Ovary (tissue), 9 donors: ENCODE data around the gene ST6GAL1. TPM values are rescaled to one million over a fixed set of nuclear protein-coding genes. Genes with fewer than 3 reads are reported as not detected.

Source experiments
- DNase-seq, 5 donors: peaks; one replicate each; pipeline ENCODE4 v3.0.0-alpha.2; 2019 to 2020
- H3K27ac ChIP-seq, 2 donors: fragments of 200-600 bp; one replicate each; pipeline versions ENCODE4 v1.5.1 to v1.8.0; 2019 to 2022
- H3K27me3 ChIP-seq: fragments of 200-600 bp; one replicate; pipeline ENCODE4 v1.8.0; 2022
- H3K36me3 ChIP-seq: fragments of 200-600 bp; sonication (generic); one replicate; pipeline ENCODE4 v1.5.1; 2019
- H3K4me1 ChIP-seq: one replicate; pipeline ENCODE4 v1.8.1; 2013; ENCODE audit warnings: mild to moderate bottlenecking, moderate library complexity; ENCODE audit not compliant: insufficient read depth
- H3K4me3 ChIP-seq: fragments of 200-600 bp; sonication (generic); one replicate; pipeline ENCODE4 v1.5.1; 2017
- H3K9me3 ChIP-seq, 2 donors: fragments of 200-600 bp in 1 of 2; sonication (generic) in 1 of 2; one replicate each; pipeline versions ENCODE4 v1.5.1 to v1.8.1; 2013 to 2019; ENCODE audit warnings: mild to moderate bottlenecking in 1 of 2, moderate library complexity in 1 of 2
- EP300 ChIP-seq: sonication (generic); formaldehyde crosslinking; IDR thresholded peaks from one replicate; pipeline ENCODE4 v1.6.1; 2017; ENCODE audit warnings: antibody characterized with exemption
- POLR2A ChIP-seq: fragments of 450-650 bp; IDR thresholded peaks from one replicate; pipeline ENCODE4 v1.6.1; 2017; ENCODE audit warnings: antibody characterized with exemption, mild to moderate bottlenecking, moderate library complexity
- WGBS, 3 donors: extraction: QIAGEN DNeasy Blood & Tissue Kit in 1 of 3; methylation state at CpG; one replicate each; pipeline versions ENCODE4 v1.1.5 to v1.1.7; 2013 to 2017; 5-methylcytosine and 5-hydroxymethylcytosine counted together
- intact Hi-C, 4 donors: fragments of 100-400 bp; cut with DNase I; formaldehyde crosslinking; loops; one replicate each; pipeline versions ENCODE4 v1.11.0 to v1.15.1; 2022 to 2023
- polyA plus RNA-seq, 2 donors: library from polyadenylated mRNA; stranded (reverse); fragments of 200-250 nt in 1 of 2; fragments of 350-450 nt in 1 of 2; fragmentation: Illumina TruSeq in 1 of 2; extraction: RNeasy Lipid Tissue Mini Kit (QIAGEN cat#74804) in 1 of 2; gene quantifications; one replicate each; pipeline ENCODE4 v1.2.3, GENCODE V29; 2013 to 2014
- total RNA-seq, 7 donors: library from RNA; depleted of rRNA in 2 of 7; stranded (reverse); fragments of >200 nt in 2 of 7; fragmentation: NEBNext Ultra II Directional in 3 of 7; extraction: Animal tissue kit (Norgen Biotek cat#: 25700) in 3 of 7; gene quantifications; one replicate each; pipeline versions ENCODE4 v1.1.0 to v1.2.4, GENCODE V29; 2016 to 2023
- TF ChIP-seq, protein P1 (sequence below), 3 donors: fragments of 450-650 bp in 2 of 3; fragments of 200-600 bp in 1 of 3; IDR thresholded peaks; one replicate each; pipeline versions ENCODE4 v1.5.1 to v1.8.0; 2016 to 2022; ENCODE audit warnings: antibody characterized with exemption in 3 of 3, mild to moderate bottlenecking in 1 of 3
- donor health status: DM: no; HTN: no; CAD: no; lungs with moderate emphysema.
- donor health status: DM: no; HTN: no; CAD: no.
- donor health status: Bipolar disorder and iron deficiency.
- donor health status: DM: yes; HTN: yes; CAD: no.
- donor health status: DM: no; HTN: no; CAD: no.
- donor health status: DM: yes; HTN: yes; CAD: no.

ST6GAL1 gene
- total and polyA plus RNA-seq, 9 donors: 10.6 to 55.2 (median 28.1) TPM

DNA sequence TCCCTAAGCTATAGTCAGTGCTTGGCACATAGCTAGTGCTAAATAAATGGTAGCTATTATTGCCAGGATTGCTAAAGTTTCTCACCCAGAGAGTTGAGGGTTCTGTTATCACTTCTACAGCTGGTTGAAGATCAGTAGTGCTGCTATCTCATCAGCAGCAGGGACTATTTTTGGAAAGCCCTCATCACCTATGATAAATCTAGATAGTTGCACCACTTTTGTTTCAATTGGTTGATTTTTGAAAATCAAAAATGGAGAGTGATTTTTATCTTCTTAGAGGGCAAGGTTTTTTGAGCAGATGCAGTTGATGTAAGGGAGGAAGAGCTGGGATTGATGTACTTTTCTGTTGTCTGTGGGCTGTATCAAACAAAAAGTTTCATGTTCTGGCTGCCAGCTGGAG lies 101.6 kb downstream of the ST6GAL1 start:
- intact Hi-C loops: no loop called here
- Histone ChIP-seq H3K4me3 (no peak overlapping the region), H3K27me3 (no peaks in the 10 kb centered on the region), H3K4me1 (no peaks in the 10 kb centered on the region), H3K27ac (no peak overlapping the region), H3K9me3 (no peaks in the 10 kb centered on the region), H3K36me3 (no peaks in the 10 kb centered on the region)
- TF ChIP-seq POLR2A: no peak
- no peak for TF ChIP-seq EP300
- TF ChIP-seq, protein P1, sequence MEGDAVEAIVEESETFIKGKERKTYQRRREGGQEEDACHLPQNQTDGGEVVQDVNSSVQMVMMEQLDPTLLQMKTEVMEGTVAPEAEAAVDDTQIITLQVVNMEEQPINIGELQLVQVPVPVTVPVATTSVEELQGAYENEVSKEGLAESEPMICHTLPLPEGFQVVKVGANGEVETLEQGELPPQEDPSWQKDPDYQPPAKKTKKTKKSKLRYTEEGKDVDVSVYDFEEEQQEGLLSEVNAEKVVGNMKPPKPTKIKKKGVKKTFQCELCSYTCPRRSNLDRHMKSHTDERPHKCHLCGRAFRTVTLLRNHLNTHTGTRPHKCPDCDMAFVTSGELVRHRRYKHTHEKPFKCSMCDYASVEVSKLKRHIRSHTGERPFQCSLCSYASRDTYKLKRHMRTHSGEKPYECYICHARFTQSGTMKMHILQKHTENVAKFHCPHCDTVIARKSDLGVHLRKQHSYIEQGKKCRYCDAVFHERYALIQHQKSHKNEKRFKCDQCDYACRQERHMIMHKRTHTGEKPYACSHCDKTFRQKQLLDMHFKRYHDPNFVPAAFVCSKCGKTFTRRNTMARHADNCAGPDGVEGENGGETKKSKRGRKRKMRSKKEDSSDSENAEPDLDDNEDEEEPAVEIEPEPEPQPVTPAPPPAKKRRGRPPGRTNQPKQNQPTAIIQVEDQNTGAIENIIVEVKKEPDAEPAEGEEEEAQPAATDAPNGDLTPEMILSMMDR (IDR thresholded peaks at IDR 0.05): no peak
- no peak for DNase-seq

GRCh38 chr3:187036394-187036793 lies 106.1 kb downstream of the ST6GAL1 start:
- whole genome bisulfite sequencing, 3 donors: 76 to 88% (median 77%) methylated on average over 1 of the region's 1 CpG
- no peak for DNase-seq
- Histone ChIP-seq H3K4me3 (no peak overlapping the region), H3K27ac (no peak overlapping the region), H3K9me3 (no peaks in the 10 kb centered on the region), H3K27me3 (no peaks in the 10 kb centered on the region), H3K4me1 (no peaks in the 10 kb centered on the region), H3K36me3 (no peaks in the 10 kb centered on the region)
- TF ChIP-seq, protein P1 (IDR thresholded peaks at IDR 0.05): no peak
- TF ChIP-seq POLR2A (no peak), EP300 (no peak)
- intact Hi-C loops: no loop called here

DNA sequence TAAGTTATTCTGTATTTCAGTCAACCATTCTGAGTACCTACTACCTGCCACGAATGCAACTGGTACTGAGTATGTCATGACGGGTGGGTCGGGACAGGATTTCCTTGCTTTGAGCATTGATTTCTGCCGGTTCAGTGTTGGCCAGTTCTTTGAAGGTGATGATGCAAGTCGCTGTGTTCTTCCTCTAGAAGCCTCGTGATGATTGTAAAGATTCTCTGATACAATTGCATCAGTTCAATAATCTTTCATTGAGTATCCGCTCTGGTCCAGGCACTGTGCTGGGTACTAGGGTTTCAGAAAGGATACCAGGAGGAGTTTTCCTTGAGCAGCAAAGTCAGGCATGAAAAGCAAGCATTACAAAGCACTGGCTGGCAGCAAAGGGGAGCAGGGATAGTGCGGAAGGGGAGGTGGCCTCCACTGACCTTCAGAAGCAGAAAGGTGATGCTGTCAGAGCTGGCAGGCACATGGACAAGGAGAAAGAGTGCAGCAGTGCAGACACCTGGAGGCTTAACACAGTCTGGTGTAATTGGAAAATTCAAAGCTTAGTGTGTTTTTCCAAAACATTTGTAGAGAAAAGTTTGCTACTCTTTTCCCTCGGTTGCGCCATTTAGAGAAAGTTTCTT lies 108.9 kb downstream of the ST6GAL1 start:
- H3K4me3 ChIP-seq: no peak overlapping the region
- H3K27me3 ChIP-seq: no peaks in the 10 kb centered on the region
- intact Hi-C loops: no loop called here
- H3K27ac ChIP-seq: no peak overlapping the region
- no peaks in the 10 kb centered on the region for H3K4me1 ChIP-seq
- 85 to 90% (median 90%) methylated on average over 10 of the region's 10 CpGs for whole genome bisulfite sequencing, 3 donors
- H3K36me3 ChIP-seq: no peaks in the 10 kb centered on the region
- H3K9me3 ChIP-seq: no peaks in the 10 kb centered on the region
- DNase-seq: no peak
- no peak for TF ChIP-seq POLR2A
- no peak for TF ChIP-seq EP300
- TF ChIP-seq, protein P1 (IDR thresholded peaks at IDR 0.05): no peak

GRCh38 chr3:187039723-187040414 lies 109.5 kb downstream of the ST6GAL1 start:
- TF ChIP-seq, protein P1 (IDR thresholded peaks at IDR 0.05): no peak
- TF ChIP-seq EP300: no peak
- TF ChIP-seq POLR2A: no peak
- intact Hi-C loops: no loop called here
- no peaks in the 10 kb centered on the region for H3K4me1 ChIP-seq
- no peaks in the 10 kb centered on the region for H3K36me3 ChIP-seq
- no peak overlapping the region for H3K4me3 ChIP-seq
- H3K27ac ChIP-seq: no peak overlapping the region
- 80 to 83% (median 81%) methylated on average over 6 of the region's 6 CpGs for WGBS, 3 donors
- no peaks in the 10 kb centered on the region for H3K9me3 ChIP-seq
- no peaks in the 10 kb centered on the region for H3K27me3 ChIP-seq
- DNase-seq: no peak
